HEK293T (cell line): Measurements from ENCODE around the gene HERC3.

Experiments used
- FOXM1 ChIP-seq: fragments of 450-650 bp; IDR thresholded peaks from 2 replicates; pipeline ENCODE4 v1.6.1; 2017; ENCODE audit warnings: mild to moderate bottlenecking, borderline replicate concordance
- HDGF ChIP-seq: fragments of 450-650 bp; IDR thresholded peaks from 2 replicates; pipeline ENCODE4 v1.6.1; 2017; ENCODE audit warnings: antibody characterized with exemption, borderline replicate concordance
- TARDBP ChIP-seq: fragments of 450-650 bp; IDR thresholded peaks from 2 replicates; pipeline ENCODE4 v1.6.1; 2016
- ZNF384 ChIP-seq: fragments of 450-650 bp; IDR thresholded peaks from 2 replicates; pipeline ENCODE4 v1.6.1; 2016

DNA sequence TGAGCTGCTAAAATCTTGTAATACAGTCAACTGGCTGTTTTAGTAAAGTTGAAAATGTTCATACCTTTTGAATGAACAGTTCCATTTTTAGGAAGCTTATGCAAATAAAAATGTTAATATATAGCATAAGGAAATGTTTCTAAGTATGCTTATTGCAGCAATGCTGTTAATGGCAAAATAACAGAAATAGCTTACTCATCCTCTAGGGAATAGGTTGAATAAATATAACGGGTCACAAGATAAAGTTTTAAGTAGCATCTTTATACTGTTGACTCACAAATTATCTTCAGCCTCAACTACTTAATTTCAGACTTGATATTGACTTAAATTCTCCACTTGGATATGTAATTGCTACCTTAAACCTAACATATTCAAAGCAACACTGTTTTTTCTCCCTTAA, 27.7 kb downstream of the HERC3 start:
- no peak for TF ChIP-seq HDGF
- TF ChIP-seq ZNF384 = no peak
- TF ChIP-seq FOXM1 = no peak
- TF ChIP-seq TARDBP = no peak
